Chondrocyte (in vitro differentiated cells): ENCODE results near the gene MRGPRD. TPM values are rescaled to one million over a fixed set of nuclear protein-coding genes. Genes with fewer than 3 reads are reported as not detected.

Experiments used
- DNase-seq: peaks from one replicate; pipeline ENCODE4 v3.0.0; 2021; ENCODE audit warnings: mixed read lengths, low spot score
- H3K27ac Mint-ChIP-seq: one replicate; pipeline ENCODE4 v1.8.0; 2021; ENCODE audit warnings: mild to moderate bottlenecking, moderate library complexity, mixed read lengths; ENCODE audit not compliant: unreplicated experiment
- H3K27me3 Mint-ChIP-seq: 2 replicates; pipeline ENCODE4 v1.8.0; 2021; ENCODE audit warnings: low read depth, mixed read lengths
- H3K36me3 Mint-ChIP-seq: 2 replicates; pipeline ENCODE4 v1.8.0; 2021; ENCODE audit warnings: low read depth, mixed read lengths
- H3K4me1 Mint-ChIP-seq: 2 replicates; pipeline ENCODE4 v1.8.0; 2021; ENCODE audit warnings: low read depth, mild to moderate bottlenecking, mixed read lengths
- H3K4me3 Mint-ChIP-seq: one replicate; pipeline ENCODE4 v1.8.0; 2021; ENCODE audit warnings: mild to moderate bottlenecking, moderate library complexity, mixed read lengths; ENCODE audit not compliant: unreplicated experiment
- H3K9me3 Mint-ChIP-seq: 2 replicates; pipeline ENCODE4 v1.8.0; 2021; ENCODE audit warnings: low read depth, mixed read lengths
- CTCF ChIP-seq: fragments of 200-600 bp; sonication (generic); IDR thresholded peaks from 2 replicates; pipeline ENCODE4 v1.5.0; 2021; ENCODE audit warnings: antibody characterized with exemption, mild to moderate bottlenecking, moderate library complexity
- total RNA-seq: library from RNA; stranded (reverse); gene quantifications from 3 replicates; pipeline ENCODE4 v1.2.1, GENCODE V29; 2021

The MRGPRD gene
- total RNA-seq, 1 donor from 2014 or later = not detected

GRCh38 chr11:68958211-68958610 lies 22.6 kb downstream of the MRGPRD start:
- peaks cover 5% of the 10 kb centered on the region for H3K4me1 Mint-ChIP-seq
- H3K27ac Mint-ChIP-seq = no peak overlapping the region
- no peak for TF ChIP-seq CTCF
- H3K36me3 Mint-ChIP-seq = no peaks in the 10 kb centered on the region
- no peak for DNase-seq
- H3K4me3 Mint-ChIP-seq = no peak overlapping the region
- H3K27me3 Mint-ChIP-seq = no peaks in the 10 kb centered on the region
- H3K9me3 Mint-ChIP-seq = no peaks in the 10 kb centered on the region

- no peak for DNase-seq
- no peak overlapping the region for H3K4me3 Mint-ChIP-seq
- H3K27ac Mint-ChIP-seq = no peak overlapping the region
- peaks cover 5% of the 10 kb centered on the region for H3K4me1 Mint-ChIP-seq
- TF ChIP-seq CTCF = no peak
- no peaks in the 10 kb centered on the region for H3K36me3 Mint-ChIP-seq
- no peaks in the 10 kb centered on the region for H3K27me3 Mint-ChIP-seq
- no peaks in the 10 kb centered on the region for H3K9me3 Mint-ChIP-seq
Measured at GRCh38 chr11:68956547-68957254, 24.1 kb downstream of the MRGPRD start.

GRCh38 chr11:68956142-68956541 lies 24.6 kb downstream of the MRGPRD start:
- Mint-ChIP-seq H3K4me1 (peaks cover 5% of the 10 kb centered on the region), H3K9me3 (no peaks in the 10 kb centered on the region), H3K27me3 (no peaks in the 10 kb centered on the region), H3K27ac (no peak overlapping the region), H3K4me3 (no peak overlapping the region), H3K36me3 (no peaks in the 10 kb centered on the region)
- TF ChIP-seq CTCF = peak; percentile 56
- no peak for DNase-seq

- Mint-ChIP-seq H3K9me3 (no peaks in the 10 kb centered on the region), H3K4me3 (no peak overlapping the region), H3K4me1 (peaks cover 5% of the 10 kb centered on the region), H3K27ac (no peak overlapping the region), H3K27me3 (no peaks in the 10 kb centered on the region), H3K36me3 (no peaks in the 10 kb centered on the region)
- TF ChIP-seq CTCF = no peak
- no peak for DNase-seq
Measured at GRCh38 chr11:68955607-68955958, 25.2 kb downstream of the MRGPRD start.

- Mint-ChIP-seq H3K4me3 (no peak overlapping the region), H3K27me3 (no peaks in the 10 kb centered on the region), H3K4me1 (peaks cover 5% of the 10 kb centered on the region), H3K36me3 (no peaks in the 10 kb centered on the region), H3K27ac (no peak overlapping the region), H3K9me3 (no peaks in the 10 kb centered on the region)
- no peak for DNase-seq
- TF ChIP-seq CTCF = no peak
Measured at GRCh38 chr11:68954836-68955606, 25.8 kb downstream of the MRGPRD start.
